ENCODE measurements around the gene FIBP.

The FIBP gene

DNA sequence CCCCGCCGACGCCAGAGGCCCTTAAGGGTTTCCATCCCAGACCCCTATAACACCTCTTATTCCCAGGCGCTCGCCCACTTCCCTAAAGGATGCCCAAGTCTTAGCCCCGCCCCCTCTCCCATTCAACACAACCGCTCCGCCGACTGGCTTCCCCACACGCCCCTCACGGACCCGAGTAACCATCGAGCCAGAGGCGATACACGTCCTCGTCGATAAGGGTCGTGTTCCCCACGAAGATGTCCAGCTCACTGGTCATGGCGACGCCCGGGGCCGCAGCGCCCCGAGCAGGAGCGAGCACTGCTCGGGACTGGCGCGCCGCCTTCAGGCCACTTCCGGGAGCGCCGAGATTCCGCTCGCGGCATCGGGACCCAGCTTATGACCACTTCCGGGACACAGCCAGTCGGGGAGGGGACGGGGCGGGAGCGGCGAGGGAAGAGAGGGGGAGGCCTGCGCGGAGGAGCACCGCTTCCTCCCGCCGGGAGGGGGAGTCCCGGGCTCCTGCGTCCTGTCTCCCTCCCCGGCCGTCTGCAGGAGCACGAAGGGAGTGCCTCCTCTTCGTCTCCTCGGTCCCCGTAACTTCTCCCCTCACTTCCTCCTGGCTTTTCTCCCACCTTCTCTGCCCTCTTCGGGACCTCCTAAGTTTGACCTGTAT lies at the start of gene FIBP:
TSS of gene FIBP (minus strand) at position 309 of the 652 bp plus-strand sequence. CDS start at position 256, 53 bp downstream.
- peak; percentile 94 to 98 (median 97) for DNase-seq

DNA sequence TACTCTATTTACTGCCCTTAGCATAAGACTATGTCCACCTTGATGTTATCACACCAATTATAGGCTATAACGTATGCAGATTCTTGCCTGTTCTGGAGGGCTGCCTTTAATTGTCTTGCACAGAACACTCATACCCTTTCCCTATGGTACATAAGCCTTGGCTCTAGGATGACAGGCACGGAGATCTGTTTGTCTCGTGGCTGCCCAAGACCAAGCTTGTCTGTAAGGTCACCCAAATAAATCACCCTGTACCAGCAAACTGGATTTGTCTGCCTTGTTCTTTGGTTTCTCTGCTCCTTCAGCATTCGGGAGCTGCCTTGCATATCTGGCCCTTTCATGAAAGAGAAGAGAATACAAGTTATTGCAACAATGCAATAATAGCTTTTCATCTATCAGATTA lies 49.5 kb upstream of the FIBP start:
- no peak for DNase-seq

DNA sequence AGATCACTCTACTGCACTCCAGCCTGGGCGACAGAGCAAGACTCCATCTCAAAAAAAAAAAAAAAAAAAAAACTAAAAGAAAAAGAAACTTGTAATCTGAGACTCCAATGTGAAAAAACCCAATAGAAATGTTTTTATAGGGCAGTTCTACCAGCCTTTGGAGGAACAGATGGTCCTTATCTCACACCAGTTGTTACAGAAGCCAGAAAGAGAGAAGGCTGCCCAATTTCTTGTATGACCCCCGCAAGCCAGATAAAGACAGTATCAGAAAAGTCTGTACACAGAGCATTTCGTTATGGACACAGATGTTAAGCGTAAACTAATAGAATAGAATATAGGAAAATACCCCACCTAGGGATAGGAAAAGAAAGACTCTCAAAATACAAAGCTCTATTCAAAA lies 45.7 kb upstream of the FIBP start:
- no peak for DNase-seq

DNA sequence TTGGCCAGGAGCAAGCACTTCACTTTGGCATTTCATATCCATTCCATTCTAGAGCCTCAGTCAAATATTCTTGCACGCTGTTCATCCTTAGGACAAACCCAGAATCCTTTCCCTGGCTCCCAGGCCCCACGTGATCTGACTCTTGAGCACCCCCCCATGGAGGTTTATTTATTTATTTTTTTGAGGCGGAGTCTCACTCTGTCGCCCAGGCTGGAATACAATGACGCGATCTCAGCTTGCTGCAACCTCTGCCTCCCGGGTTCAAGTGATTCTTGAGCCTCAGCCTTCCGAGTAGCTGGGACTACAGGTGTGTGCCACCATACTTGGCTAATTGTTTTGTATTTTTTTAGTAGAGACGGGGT lies 44.3 kb upstream of the FIBP start:
- DNase-seq: peak in 1 of 3 experiments; percentile 30

DNA sequence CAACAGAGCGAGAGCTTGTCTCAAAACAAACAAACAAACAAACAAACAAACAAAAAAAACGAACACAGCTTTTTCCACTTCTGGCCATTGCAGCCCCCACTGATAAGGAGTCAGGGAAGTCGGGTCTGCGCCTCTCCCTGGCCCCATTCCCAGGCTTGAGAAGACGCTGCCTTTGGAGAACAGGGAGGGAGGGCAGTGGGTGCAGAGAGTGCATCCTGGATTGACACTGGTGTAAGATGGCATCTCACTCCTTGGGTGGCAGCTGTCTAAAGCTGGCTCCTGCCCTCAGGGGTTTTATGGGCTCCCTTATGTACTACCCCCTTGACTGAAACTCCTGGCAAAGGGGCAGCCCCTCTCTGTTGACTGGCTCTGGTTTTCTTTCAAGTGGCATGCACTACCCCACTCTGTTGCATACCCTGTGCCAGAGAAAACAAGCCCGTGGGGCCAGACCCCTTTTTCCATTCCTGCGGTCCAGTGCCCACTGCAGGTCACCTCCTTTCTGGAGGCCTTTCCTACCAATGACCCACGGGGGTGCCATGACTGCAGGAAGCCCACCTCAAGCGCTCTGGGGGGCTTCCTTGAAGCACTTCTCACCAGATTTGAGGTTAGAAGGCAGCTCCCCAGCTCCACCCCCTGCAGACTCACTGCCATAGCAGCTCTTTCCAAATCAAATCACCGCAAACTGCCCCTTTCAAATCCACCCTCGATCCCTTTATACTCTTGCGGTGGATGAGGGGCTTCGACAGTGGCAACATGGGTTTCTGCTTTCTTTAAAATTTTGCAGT lies 43.7 kb upstream of the FIBP start:
- no peak for DNase-seq

DNA sequence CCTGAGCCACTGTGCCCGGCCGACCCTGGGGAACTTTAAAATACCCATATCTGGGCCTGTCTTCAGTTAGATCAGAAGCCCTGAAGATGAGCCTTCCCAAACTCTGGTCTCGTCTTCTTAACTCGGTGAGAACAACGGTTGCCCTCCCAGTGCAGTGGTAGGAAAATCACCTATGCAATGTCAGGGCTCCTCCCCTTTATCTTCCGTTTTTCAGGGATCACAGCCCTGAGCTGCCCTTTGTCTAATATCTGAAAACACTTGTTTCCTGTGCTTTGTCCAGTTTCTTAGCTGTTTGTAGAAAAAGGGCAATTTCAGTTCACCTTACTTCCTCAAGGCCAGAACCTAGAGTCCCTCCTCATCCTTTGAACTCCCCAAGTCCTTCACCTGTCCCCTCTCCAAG lies 40.4 kb upstream of the FIBP start:
- no peak for DNase-seq

DNA sequence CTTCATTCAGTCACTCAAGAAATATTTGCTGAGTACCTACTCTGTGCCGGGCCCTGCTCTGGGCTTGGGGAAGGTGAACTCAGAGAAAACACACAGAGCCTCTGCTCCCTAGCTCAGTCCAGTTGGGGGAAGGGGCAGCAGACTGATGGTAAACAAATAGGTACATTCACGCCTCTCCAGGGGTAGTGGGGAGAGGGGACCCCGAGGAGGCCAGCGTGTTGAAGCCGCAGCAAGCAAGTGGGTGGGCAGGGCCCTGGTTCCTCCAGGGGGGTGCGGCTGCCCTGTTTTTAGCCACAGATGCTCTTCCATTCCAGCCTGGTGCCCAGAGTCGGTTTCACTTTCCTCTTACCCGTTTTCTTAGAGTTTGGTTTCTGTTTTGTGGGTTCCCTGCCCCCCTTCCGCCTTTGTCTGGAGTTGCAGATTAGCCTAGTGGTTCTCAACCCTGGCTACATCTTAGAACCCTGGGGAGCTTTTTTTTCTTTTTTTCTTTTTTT lies 39.7 kb upstream of the FIBP start:
- DNase-seq: no peak

DNA sequence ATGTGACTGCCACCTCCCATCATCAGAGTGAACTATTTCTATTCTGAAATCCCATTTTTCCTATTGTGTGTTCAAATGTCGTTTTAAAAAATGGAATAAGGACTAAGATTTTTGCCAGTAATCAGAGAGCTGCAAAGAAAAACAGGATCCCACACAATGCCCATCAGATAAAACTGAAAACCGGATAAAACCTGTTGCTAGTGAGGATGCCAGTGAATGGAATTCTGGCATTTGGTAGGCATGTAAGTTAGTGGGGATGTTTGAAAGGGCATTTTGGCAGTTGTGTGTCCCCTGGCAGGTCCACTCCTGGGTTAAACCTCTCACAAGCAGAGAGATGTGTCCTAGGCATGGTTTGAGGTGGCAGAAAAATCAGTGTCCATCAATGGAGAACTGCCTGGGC lies 37.1 kb upstream of the FIBP start:
- no peak for DNase-seq

DNA sequence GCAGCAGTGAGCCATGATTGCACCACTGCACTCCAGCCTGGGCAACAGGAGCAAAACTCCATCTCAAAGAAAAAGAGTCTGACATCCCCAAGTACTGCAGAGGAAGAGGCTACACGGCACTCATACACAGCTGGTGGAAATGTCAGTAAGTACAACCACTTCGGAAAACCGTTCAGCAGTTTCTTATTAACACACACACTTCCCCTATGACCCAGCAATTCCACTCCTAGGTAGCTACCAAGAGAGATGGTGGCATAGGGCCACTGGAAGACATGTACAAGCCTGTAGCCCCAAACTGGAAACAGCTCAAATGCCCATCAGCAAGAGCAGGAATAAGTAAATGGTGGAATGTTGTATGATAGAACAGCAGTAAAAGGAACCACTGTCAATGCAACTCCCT lies 34.3 kb upstream of the FIBP start:
- DNase-seq: no peak

DNA sequence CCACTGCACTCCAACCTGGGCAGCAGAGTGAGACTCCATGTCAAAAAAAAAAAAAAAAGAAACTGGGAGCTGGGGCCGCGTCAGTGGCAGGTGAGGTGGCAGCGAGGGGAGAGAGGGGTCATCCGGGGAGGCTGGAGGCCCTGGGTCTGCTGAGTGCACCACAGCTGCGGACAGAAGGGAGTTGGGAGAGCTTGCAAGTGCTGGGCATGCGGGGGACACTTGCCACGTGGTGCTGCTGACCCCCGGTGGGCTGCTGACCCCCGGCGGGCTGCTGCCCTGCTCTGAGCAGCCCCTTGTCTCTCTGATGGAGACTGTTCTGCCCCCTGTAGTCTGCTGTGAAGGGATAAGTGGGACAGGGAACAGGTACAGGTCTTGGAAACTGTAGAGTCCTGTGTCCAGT lies 33.6 kb upstream of the FIBP start:
- no peak for DNase-seq

DNA sequence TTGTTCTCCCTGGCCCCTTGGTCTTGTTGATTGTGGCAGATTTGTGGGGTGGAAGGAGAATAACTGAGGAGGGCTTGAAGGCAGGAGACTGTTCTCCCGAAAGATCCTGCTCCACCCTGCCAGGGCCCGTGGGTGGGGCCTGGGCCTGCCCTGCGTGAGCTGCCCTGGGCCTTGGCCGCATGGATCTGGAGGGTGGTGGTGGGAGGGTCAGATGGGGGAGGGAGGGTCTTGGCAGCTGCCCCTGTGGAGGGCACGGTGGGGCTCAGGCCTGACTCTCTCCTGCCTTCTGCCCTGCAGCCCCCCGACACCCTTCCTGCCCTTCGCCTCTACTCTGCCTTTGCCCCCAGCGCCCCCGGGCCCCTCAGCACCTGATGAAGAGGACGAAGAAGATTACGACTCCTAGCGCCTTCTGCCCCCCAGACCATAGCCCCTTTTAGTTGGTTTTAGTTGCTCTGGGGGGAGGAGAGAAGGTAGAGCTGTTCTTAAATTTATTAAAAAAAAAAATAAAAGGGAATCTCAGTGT lies 32.8 kb upstream of the FIBP start:
- DNase-seq: no peak

DNA sequence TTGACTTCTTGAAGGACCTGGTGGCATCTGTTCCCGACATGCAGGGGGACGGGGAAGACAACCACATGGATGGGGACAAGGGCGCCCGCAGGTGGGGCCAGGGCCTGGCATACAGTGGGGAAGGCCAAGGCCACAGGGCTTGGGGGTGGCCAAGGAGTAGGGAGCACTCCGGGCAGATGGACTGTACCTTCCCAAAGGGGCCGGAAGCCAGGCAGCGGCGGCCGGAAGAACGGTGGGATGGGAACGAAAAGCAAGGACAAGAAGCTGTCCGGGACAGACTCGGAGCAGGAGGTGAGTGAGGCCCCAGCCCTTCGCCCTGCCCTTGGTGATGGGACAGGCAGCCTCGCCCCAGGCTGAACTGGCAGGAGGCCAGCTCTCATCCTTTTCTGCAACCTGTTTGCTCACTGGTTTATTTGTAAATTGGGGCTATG lies 32.1 kb upstream of the FIBP start:
- no peak for DNase-seq

DNA sequence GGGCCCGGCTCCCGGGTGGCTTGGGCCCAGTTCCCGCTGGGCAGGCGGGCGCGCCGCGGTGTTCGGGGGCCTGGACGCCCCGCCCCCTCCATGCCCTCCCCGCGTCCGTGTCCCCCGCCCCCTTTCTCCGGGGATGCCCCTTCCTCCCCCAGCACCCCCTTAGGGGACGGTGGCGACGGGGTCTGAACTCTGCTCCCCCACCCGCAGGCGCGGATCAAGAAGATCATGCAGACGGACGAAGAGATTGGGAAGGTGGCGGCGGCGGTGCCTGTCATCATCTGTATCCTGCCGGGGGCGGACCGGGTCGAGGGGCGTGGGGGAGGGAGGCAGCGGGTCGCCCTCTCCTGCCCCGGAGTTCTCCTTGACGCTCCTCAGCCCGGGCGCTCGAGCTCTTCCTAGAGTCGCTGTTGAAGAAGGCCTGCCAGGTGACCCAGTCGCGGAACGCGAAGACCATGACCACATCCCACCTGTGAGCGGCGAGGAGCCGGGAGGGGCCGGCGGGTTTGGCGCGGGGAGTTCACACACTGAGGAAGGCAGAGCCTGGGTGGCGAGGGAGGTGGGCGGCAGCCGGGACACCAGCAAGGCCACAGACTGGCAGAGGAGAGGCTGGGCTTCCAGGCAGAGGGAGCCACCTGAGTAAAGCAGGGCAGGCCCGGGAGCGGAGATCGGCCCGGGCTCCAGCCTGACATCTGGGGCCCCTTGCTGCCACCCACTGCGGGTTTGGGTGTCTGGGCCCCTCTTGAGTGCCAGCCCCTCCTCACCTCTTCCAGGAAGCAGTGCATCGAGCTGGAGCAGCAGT lies 31.5 kb upstream of the FIBP start:
- DNase-seq: peak; percentile 43 to 78 (median 72)

DNA sequence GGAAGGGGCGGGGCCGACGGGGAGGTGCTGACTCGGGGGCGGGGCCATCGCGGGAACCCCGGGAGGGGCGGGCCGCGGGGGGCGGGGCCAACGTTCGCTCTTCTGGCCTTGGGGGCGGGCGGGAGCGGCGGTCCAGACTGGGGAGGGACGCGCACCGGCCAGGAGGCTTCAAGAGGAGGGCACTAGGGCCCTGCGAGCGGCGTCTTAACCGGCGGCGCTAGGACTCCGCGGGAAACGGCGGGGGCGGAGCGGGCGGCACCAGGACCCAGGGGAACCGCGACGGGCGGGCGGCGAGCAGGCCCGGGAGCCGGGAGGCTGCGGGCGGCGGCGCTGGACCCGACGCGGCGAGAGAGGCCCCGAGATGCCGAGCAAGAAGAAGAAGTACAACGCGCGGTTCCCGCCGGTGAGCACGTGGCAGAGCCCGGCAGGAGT lies 30.9 kb upstream of the FIBP start, which contains the start of gene DRAP1:
TSS of gene DRAP1 (plus strand) at position 286 of the 432 bp plus-strand sequence. CDS start at position 362, 76 bp downstream.
- peak; percentile 96 to 99 (median 98) for DNase-seq

DNA sequence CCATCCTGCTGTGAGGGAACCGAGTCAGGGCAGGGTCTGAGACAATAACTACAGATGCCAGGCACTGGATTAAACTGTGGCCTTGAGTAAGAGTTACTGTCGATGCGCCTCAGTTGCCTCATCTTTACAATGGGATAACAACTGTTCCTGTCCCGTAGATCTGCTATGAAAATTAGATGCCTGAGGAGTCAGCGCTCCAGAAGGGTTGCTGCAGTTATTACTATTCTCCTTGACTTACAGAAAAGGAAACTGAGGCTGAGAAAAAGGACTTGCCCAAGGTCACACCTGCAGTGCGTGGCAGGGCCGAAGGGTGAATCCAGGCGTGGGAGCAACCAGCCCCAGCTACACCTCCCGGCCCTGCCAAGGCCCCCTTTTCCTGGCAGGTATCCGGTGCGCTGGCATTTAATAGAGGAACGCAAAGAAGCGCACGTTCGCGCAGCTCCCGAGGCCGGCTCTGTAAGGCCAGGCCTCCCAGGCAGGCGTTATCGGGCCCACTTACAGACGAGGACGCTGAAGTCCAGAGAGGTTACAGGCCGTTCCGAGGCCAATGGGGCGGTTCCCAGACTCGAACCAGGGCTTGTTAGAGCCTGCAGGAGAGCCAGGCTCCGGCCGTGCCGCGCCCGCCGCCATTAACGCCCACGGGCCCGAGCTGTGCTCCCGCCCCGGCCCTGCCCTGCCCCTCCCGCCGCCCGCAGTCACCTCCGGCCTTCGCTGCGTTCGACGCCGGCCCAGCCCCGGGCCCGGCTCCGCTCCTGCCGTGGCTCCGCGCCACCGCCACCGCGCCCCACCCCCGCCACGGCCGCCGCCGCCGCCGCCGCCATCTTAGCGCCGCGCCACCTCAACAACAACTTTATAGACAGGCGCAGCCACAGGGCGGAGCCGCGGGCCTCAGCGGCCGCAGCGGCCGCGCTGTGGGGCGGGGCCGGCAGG lies 30.2 kb upstream of the FIBP start, which contains the start of gene C11orf68:
TSS of gene C11orf68 (minus strand) at position 852 of the 930 bp plus-strand sequence. CDS start at position 821, 31 bp downstream.
- peak; percentile 26 to 85 (median 81) for DNase-seq

DNA sequence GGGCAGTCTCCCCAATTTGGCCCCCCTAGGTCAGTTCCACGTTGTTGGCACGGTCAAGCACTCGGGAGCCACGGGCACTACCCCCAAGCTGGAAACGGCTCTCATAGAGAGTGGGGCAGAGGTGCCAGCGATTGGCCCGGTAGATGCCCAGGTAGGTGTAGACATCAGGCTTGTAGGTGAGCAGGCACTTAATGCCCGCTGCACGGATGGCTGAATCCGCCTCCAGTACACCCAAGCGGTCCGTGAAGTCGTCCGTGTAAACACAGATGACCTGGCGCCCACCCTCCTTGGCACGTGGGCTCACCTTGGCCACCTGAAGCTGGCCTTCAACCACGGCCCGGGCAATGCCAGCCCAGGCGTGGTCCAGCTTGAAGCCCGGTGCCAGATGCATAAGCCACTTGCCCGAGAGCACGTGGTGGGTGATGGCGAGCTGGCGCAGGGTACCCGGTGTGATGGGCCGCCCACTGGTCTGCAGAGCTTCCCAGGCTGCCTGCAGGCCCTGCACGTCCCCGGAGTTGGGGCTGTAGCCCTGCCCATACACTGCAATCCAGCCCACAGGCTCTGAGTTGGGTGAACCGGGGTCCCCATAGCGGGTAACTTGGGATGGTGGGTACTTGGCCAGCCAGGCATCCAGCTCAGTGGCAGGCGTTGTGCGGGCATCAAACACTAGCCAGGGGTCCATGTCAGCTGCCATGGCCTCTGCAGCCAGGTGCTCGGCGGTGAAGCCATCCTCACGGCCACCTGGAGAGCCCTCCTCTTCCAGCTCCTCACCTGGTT lies 29.4 kb upstream of the FIBP start:
- no peak for DNase-seq

DNA sequence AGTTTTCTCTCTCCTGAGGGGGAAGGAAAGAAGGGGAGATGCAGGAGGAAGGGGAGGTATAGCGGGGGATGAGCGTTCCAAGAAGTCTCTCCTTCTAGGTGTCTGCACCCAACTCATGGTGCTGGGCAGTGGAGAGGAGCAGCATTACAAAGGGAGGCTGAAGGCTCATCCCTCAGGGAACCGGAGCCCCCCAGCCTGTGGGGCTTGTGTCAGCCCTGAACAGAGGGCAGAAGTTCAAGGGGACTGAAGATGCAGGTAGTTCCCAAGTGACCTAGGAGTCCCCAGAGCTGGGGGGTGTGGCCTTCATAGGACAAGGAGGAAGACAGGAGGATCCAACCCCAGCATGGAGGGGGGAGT lies 28.8 kb upstream of the FIBP start:
- no peak for DNase-seq

DNA sequence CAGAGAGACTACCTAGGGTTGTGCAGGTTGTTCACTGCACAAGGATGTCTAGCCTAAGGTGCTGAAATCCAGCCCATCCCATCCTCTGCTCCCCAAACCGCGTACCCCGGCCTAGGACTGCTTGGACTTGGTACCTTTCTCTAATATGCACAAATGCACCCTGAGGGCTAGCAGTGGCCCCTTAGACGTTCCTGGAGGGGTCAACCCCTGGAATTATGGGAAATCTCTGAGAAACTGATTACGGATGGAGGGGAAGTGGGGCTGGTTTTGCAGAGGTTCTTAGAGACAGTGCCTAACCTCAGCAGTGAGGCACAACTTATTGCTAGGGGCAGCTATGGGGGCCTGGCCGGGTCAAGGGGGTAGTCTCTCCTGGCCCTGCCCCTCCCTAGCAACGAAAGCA lies 28.1 kb upstream of the FIBP start:
- no peak for DNase-seq

DNA sequence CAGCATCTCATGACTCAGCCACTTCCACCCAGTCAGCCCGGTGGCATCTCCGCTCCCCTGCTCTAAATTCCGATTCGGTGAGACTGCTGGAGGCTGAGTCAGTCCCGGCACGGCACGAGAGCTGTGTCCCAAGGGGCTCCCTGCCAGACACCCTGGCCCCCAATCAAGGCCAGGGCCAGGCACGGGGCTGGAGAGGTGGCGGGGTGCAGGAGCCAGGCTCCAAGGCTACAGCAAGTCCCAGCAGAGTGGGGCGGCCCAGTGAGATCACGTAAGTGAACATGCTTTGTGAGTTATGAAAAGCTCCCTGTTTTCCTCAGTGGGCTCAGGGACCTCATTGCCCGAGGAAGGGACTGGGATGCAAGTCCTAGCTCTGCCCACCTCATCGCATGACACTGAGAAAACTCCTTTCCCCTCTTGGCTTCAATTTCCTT lies 27.6 kb upstream of the FIBP start:
- no peak for DNase-seq

DNA sequence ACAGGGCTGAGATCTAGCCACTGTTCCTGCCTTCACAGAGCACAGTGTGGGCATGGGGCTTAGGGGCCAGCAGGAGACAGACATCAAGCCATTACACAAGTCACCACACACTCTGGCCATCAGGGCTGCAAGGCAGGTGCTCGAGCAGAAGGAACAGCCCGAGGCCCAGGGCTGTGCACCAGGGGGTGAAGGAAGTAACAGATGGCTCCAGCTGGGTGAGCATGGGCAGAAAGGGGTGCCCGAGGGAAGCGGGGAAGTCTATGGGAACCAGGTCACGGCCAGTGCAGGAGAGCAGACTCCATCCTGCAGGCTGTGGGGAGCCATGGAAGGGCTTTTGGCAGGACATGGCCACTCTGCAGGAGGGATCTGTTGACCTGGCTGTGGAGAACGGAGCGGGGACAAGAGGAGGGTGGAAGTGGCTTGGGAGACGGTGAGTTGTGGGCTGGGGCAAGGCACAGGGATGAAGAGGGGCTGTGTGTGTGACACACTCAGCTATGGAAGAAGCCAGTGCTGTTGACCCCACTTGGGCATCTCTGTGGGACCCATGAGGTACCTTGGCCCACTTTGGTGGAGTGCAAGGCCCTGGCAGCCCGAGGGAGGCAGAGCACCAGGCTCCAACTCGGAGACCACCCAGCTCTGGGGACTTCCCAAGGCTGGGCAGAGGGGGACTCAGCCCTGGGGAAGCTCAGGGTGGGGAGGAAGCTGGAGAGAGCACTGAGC lies 27.0 kb upstream of the FIBP start:
- DNase-seq: no peak

Measured in NCI-H1417 (cell line).